CD4-positive, alpha-beta T cell treated with Interleukin-12 subunit alpha and Interleukin-12 subunit beta, for 1 hour (primary cell): ENCODE data around the gene MLH3.
A peak's percentile ranks its signal among the peaks of the same experiment; 100 is the strongest.
"Not testable (repeated sequence)": the region's sequence is repeated elsewhere in the genome, so short reads cannot be mapped to it uniquely, and the experiment has no call there.

ENCODE experiments used
- DNase-seq: peaks from one replicate; pipeline ENCODE4 v3.0.0-alpha.2; 2020

The MLH3 gene

DNA sequence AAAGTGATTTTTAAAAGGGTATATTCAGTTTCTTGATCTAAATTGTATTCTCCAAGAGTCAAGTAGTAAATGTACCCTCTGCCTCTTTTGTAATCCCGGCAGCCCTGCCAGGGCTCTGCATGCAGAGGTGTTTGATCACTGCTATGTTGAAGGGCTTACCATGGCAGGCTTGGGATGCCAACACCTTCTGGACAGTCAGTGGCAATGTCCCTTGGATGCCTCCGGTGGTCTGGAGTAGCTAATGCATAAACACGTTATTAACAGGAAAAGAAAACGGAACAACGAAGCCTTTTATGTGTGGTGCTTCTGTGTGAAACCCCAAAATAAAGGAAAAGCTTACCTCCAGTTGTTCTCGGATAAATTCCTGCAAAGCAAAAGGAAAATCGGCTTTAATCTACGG lies 28.6 kb downstream of the MLH3 start:
- no peak for DNase-seq

DNA sequence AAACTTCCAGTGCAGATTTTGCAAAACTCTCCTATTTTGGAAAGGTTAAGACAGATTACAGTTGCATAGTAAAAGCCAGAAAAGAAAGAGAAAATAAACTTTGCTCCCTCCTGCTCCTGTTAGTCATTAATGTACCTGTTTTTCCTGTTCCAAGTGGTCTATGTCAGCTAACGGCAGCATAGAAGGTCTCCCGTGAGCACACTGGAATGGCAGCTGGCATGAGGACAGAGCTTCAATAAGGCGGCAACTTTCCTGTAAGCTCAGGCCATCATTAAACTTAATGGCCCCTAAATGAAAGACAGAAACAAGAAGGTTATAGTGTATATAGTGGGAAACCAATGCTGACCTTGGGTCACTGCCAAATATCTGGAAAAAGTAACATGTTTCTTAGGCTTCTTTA lies 32.6 kb downstream of the MLH3 start:
- DNase-seq = no peak

DNA sequence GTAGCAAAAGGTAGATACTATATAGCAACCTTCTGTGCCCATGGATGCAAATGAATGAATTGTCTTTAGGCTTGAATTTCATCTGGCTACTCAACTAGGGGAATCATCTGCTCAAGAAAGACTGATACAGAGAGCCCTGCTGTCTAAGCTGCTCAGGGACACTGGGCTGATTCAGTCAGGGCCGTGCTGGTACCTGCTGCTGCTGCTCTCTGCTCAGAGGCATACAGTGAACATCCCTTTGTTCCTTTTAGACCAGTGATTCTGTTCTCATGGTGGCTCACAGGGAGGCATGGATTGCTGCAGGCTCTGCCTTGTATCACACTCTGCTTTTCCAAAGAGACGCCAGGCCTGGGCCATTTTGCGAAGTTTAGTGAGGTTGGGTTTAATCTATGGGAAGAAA lies 34.5 kb downstream of the MLH3 start:
- DNase-seq = no peak

GRCh38 chr14:75015496-75015895 lies 35.8 kb downstream of the MLH3 start:
- no peak for DNase-seq

GRCh38 chr14:75013290-75013689 lies 38.0 kb downstream of the MLH3 start:
- DNase-seq = no peak

- no peak for DNase-seq
These were observed 39.8 kb downstream of the MLH3 start for GRCh38 chr14:75011356-75011994.

DNA sequence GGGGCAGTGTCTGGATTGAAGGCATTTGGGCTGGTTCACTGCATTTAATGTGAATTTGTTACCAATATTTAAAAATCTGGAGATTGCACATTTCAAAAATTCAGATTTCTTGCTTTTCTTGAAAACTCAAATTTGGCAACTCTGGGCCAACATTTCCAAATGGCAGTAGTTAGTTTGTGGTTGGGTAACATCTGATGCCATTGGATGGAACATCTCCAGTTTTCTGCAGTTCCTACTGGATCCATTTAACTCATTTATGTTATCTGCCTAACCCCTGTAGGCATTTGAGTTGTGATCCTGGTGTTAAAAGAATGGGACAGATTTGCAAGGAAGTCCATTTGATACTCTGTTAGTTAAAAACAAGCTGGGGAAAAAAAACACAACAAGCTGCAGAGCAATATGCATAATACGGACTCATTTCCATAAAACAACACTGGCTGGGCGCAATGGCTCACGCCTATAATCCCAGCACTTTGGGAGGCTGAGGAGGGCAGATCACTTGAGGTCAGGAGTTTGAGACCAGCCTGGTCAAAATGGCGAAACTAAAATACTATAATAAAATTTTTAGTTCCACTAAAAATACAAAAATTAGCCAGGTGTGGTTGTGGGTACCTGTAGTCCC lies 40.7 kb downstream of the MLH3 start:
- DNase-seq = no peak

GRCh38 chr14:75009176-75009575 lies 42.1 kb downstream of the MLH3 start:
- DNase-seq = no peak

- DNase-seq = no peak
These were observed 45.9 kb downstream of the MLH3 start for GRCh38 chr14:75005357-75005756.

DNA sequence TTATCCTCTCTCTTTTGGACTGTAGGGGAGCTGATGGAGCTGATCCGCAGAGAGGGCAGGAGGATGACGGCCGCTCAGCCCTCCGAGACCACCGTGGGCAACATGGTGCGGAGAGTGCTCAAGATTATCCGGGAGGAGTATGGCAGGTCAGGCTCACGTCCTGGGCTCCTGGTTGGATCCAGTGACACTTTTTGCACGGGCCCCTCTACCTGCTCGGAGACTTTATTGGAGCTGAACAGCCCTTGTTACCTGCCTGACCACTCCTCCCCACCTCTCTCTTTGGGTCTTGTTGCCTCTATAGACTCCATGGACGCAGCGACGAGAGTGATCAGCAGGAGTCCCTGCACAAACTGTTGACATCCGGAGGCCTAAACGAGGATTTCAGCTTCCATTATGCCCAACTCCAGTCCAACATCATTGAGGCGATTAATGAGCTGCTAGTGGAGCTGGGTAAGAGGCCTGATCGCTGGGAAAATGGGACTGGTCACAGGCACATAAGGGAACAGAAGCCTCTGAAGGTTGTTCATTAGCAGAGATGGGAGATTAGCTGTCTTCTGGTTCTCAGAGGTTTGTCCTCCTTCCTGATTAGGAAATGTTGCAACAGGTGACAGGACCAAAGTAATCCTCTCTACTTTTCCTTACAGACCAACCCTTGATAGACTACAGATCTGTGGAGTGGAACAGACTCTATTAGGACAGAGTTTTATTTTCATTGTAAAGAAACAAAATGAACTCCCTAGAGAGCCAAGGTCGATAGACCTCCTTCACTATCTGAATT lies 47.8 kb downstream of the MLH3 start:
- DNase-seq = no peak

- DNase-seq = peak; percentile 99
These were observed 48.6 kb downstream of the MLH3 start, which contains the start of gene EIF2B2 for GRCh38 chr14:75002392-75003249. TSS of gene EIF2B2 (plus strand) at chr14:75002921. CDS start at chr14:75002991, 70 bp downstream.

DNA sequence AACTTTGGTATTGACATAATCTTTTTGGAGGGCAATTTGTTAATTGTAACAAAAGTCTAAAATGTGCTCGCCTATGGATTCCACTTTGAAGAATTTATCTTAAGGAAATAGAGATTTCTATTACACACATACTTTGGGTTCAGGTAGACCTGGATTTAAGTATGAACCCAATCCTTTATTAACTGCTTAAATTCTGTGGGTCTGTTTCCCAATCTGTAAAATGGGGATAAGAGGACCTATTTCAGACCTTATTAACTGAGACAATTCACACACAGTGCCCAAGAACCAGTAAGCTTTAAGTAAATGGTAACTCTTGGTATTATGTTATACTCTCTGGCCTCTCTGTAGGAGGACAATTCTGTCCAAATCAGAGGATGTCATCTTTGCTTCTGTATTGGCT lies 49.4 kb downstream of the MLH3 start:
- DNase-seq = no peak

- no peak for DNase-seq
These were observed 50.0 kb downstream of the MLH3 start for GRCh38 chr14:75001261-75001660.

DNA sequence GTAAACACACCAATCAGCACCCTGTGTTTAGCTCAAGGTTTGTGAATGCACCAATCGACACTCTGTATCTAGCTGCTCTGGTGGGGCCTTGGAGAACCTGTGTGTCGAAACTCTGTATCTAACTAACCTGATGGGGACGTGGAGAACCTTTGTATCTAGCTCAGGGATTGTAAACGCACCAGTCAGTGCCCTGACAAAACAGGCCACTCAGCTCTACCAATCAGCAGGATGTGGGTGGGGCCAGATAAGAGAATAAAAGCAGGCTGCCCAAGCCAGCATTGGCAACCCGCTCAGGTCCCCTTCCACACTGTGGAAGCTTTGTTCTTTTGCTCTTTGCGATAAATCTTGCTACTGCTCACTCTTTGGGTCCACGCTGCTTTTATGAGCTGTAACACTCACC lies 55.5 kb downstream of the MLH3 start:
- DNase-seq = not testable (repeated sequence)

- not testable (repeated sequence) for DNase-seq
These were observed 57.1 kb downstream of the MLH3 start for GRCh38 chr14:74994182-74994581.

- no peak for DNase-seq
These were observed 62.3 kb downstream of the MLH3 start for GRCh38 chr14:74988993-74989392.

GRCh38 chr14:74988131-74988530 lies 63.1 kb downstream of the MLH3 start:
- no peak for DNase-seq

DNA sequence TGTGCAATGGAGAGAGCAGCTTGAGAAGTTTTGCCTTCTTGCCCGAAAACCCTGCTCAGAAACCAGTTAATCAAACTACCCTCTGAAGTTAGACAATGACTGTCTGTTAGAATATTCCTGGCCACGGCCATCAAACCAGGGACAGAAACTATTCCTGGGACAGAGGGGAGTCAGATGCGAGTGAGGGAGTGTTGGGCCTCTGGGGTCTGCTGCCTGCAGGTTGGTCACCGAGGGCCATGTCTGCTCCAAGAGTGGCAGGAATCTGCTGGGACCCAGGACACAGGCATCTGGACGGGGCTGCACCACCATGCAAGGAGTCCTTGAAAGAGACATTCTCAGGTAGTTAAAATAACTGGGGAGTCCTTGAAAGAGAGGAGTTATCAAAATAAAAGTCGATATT lies 65.5 kb downstream of the MLH3 start:
- DNase-seq = no peak

DNA sequence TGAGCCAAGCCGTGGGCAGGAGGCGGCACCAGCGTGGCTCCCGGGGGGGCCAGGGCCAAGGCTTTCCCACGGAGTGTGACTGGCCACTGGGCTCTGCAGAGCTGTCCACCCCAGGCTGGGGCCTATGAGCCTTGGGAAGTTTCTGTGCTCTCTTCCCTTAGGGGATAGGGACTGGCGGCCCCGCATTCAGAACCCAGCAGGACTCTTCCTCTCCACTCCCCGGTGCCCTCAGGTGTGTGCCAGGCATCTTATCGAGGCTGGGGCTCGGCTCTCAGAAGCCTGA lies 66.3 kb downstream of the MLH3 start:
- DNase-seq = no peak

GRCh38 chr14:74984236-74985027 lies 66.8 kb downstream of the MLH3 start:
- DNase-seq = no peak

DNA sequence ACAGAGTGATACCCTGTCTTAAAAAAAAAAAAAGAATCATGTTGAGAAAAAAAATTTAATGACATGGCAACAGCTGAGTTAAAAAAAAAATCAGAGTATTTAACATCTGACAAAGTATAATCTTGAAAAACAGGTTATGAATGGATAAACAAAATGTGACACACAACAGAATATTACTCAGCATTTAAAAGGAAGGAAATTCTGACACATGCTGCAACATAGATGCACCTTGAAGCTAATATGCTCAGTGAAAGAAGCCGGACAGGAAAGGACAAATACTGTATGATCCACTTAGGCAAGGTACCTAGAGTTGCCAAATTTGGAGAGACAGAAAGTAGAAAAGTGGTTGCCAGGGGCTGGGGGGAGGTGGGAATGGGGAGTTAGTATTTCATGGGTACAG lies 67.9 kb downstream of the MLH3 start:
- DNase-seq = no peak

GRCh38 chr14:74982661-74983060 lies 68.6 kb downstream of the MLH3 start:
- DNase-seq = no peak

DNA sequence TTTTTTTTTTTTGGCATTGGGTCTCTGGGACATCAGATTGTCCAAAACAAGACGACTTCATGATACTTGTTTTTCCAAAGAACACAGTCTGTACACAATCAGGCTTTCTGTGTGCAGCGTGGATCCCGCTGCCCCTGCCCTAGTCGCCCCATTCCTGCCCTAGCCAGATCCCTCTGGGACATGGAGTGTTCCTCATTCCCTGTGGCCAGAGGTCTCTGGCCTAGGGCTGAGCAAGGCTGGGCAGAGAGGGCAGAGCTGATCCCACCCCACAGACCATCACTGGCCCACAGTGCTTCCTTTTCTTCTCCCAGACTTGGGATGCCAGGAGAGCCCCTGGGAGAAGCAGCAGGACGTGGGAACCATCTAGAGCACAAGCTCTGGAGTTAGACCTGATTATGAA lies 69.4 kb downstream of the MLH3 start:
- DNase-seq = no peak
